GM12801 (cell line): ENCODE measurements around the gene GPR37L1.

Source experiments
- CTCF ChIP-seq: IDR thresholded peaks from one replicate; pipeline ENCODE4 v1.5.1; 2011; ENCODE audit warnings: control low read depth; ENCODE audit not compliant: insufficient read length; ENCODE audit errors: extremely low read depth

Gene GPR37L1

GRCh38 chr1:202143011-202143767 lies 20.5 kb downstream of the GPR37L1 start:
- TF ChIP-seq CTCF = no peak

GRCh38 chr1:202143768-202144401 lies 21.2 kb downstream of the GPR37L1 start:
- TF ChIP-seq CTCF = no peak

- TF ChIP-seq CTCF = no peak
Measured at GRCh38 chr1:202144402-202145067, 21.8 kb downstream of the GPR37L1 start, which contains the start of gene ARL8A. TSS of gene ARL8A (minus strand) at chr1:202144737. CDS start at chr1:202144572, 165 bp downstream.

- TF ChIP-seq CTCF = no peak
Measured at GRCh38 chr1:202145068-202145743, 22.5 kb downstream of the GPR37L1 start.

GRCh38 chr1:202146279-202146678 lies 23.6 kb downstream of the GPR37L1 start:
- no peak for TF ChIP-seq CTCF

- TF ChIP-seq CTCF = no peak
Measured at GRCh38 chr1:202146993-202147392, 24.3 kb downstream of the GPR37L1 start.

GRCh38 chr1:202148391-202148790 lies 25.7 kb downstream of the GPR37L1 start:
- TF ChIP-seq CTCF = no peak
